ENCODE data around the gene VCP.

GRCh38 chr9:35067056-35067455, 5.4 kb downstream of the VCP start:
- TF ChIP-seq POLR2A (IDR thresholded peaks at IDR 0.05; ENCODE audit: low read depth, low read length) = no peak
- no peak for TF ChIP-seq POLR2AphosphoS5 (IDR thresholded peaks at IDR 0.05; ENCODE audit: low read depth, low read length)
